DLD1 (cell line): ENCODE measurements around the gene SLC7A7.
"Not testable (repeated sequence)": the region's sequence is repeated elsewhere in the genome, so short reads cannot be mapped to it uniquely, and the experiment has no call there.

Source experiments
- in situ Hi-C: cut with HindIII; loops from 2 replicates; pipeline ENCODE4 v1.10.0; 2017; ENCODE audit warnings: low sequenced_read_pairs

SLC7A7 gene

GRCh38 chr14:22794551-22794951, 20.7 kb downstream of the SLC7A7 start:
- in situ Hi-C loops = no loop called here

GRCh38 chr14:22793976-22794375, 21.3 kb downstream of the SLC7A7 start:
- in situ Hi-C loops = no loop called here

- in situ Hi-C loops = not testable (repeated sequence)
Measured at GRCh38 chr14:22793550-22793949, 21.7 kb downstream of the SLC7A7 start.

GRCh38 chr14:22792158-22792557, 23.1 kb downstream of the SLC7A7 start:
- in situ Hi-C loops = no loop called here

- in situ Hi-C loops = no loop called here
Measured at GRCh38 chr14:22791301-22791700, 23.9 kb downstream of the SLC7A7 start.

GRCh38 chr14:22786685-22787084, 28.6 kb downstream of the SLC7A7 start:
- in situ Hi-C loops = no loop called here

GRCh38 chr14:22781301-22781991, 33.8 kb downstream of the SLC7A7 start:
- in situ Hi-C loops = no loop called here

- in situ Hi-C loops = no loop called here
Measured at GRCh38 chr14:22780941-22781300, 34.3 kb downstream of the SLC7A7 start.

- in situ Hi-C loops = no loop called here
Measured at GRCh38 chr14:22780105-22780679, 35.0 kb downstream of the SLC7A7 start.

- in situ Hi-C loops = no loop called here
Measured at GRCh38 chr14:22778084-22778483, 37.2 kb downstream of the SLC7A7 start.

GRCh38 chr14:22776849-22777248, 38.4 kb downstream of the SLC7A7 start:
- in situ Hi-C loops = not testable (repeated sequence)

GRCh38 chr14:22776215-22776614, 39.0 kb downstream of the SLC7A7 start:
- in situ Hi-C loops = no loop called here

- in situ Hi-C loops = no loop called here
Measured at GRCh38 chr14:22774011-22774706, 41.1 kb downstream of the SLC7A7 start.

- in situ Hi-C loops = no loop called here
Measured at GRCh38 chr14:22773162-22774010, 41.8 kb downstream of the SLC7A7 start.

- in situ Hi-C loops = no loop called here
Measured at GRCh38 chr14:22772725-22773124, 42.5 kb downstream of the SLC7A7 start.

- in situ Hi-C loops = no loop called here
Measured at GRCh38 chr14:22770481-22771187, 44.6 kb downstream of the SLC7A7 start.

- in situ Hi-C loops = no loop called here
Measured at GRCh38 chr14:22769369-22769768, 45.9 kb downstream of the SLC7A7 start.

GRCh38 chr14:22768947-22769346, 46.3 kb downstream of the SLC7A7 start:
- in situ Hi-C loops = no loop called here

- in situ Hi-C loops = no loop called here
Measured at GRCh38 chr14:22767323-22767589, 48.0 kb downstream of the SLC7A7 start.

- in situ Hi-C loops = no loop called here
Measured at GRCh38 chr14:22766457-22767322, 48.5 kb downstream of the SLC7A7 start, which contains the start of gene OXA1L. Gene OXA1L, plus strand, starts transcription at chr14:22766688. Its CDS starts 14 bp downstream, at chr14:22766702.
